Colonic mucosa (tissue), 4 donors: ENCODE results near the gene DLX2. TPM values are rescaled to one million over a fixed set of nuclear protein-coding genes. Genes with fewer than 3 reads are reported as not detected.
"Not testable (repeated sequence)": the region's sequence is repeated elsewhere in the genome, so short reads cannot be mapped to it uniquely, and the experiment has no call there.

Experiments
- DNase-seq: peaks from one replicate; pipeline ENCODE4 v3.0.0-alpha.2; 2020
- H3K27ac ChIP-seq: fragments of 200-600 bp; one replicate; pipeline ENCODE4 v1.8.0; 2021
- H3K27me3 ChIP-seq: fragments of 200-600 bp; one replicate; pipeline ENCODE4 v1.8.0; 2021
- H3K36me3 ChIP-seq: fragments of 200-600 bp; one replicate; pipeline ENCODE4 v1.8.0; 2021
- H3K4me1 ChIP-seq: fragments of 200-600 bp; one replicate; pipeline ENCODE4 v1.8.0; 2021; ENCODE audit warnings: mild to moderate bottlenecking
- H3K4me3 ChIP-seq: fragments of 200-600 bp; one replicate; pipeline ENCODE4 v1.8.0; 2021
- H3K9ac ChIP-seq, 2 donors: one replicate each; pipeline ENCODE4 v1.7.0; 2013; ENCODE audit warnings: control low read depth in 2 of 2, low read depth in 2 of 2, low read length in 2 of 2
- H3K9me3 ChIP-seq: fragments of 200-600 bp; one replicate; pipeline ENCODE4 v1.8.0; 2021
- intact Hi-C: fragments of 100-400 bp; cut with DNase I; formaldehyde crosslinking; loops from one replicate; pipeline ENCODE4 v1.14.1; 2022
- total RNA-seq, 2 donors: library from RNA; stranded (reverse); fragmentation: NEBNext Ultra II Directional in 1 of 2; extraction: Animal tissue kit (Norgen Biotek cat#: 25700) in 1 of 2; gene quantifications; one replicate each; pipeline ENCODE4 v1.2.1, GENCODE V29; 2021
- TF ChIP-seq, protein P1 (sequence below): fragments of 200-600 bp; IDR thresholded peaks from one replicate; pipeline ENCODE4 v1.8.0; 2022; ENCODE audit warnings: antibody characterized with exemption, mild to moderate bottlenecking
- donor health status: healthy.
- donor health status: DM: no; HTN: no; CAD: no.
- donor health status: DM: no; HTN: no; CAD: no.

Gene DLX2
- total RNA-seq, 2 donors from 2014 or later = not detected

DNA sequence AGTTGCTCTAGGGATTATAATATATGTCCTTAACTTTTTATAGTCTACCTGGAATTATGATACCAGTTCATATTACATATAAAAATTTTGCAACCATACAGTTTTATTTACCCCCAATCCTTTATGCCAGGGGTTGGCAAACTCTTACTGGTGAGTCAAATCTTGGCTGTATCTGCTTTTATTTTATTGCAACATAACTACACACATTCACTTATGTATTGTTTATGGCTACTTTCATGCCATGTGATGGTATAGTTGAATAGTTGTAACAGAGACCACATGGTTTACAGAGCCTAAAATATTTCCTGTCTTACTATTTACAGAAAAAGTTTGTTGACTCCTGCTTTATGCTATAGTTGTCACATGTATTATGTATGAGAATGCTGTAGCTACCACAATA lies 25.8 kb upstream of the DLX2 start:
- Histone ChIP-seq H3K4me3 (no peak overlapping the region), H3K9me3 (no peaks in the 10 kb centered on the region), H3K36me3 (no peaks in the 10 kb centered on the region), H3K4me1 (no peaks in the 10 kb centered on the region), H3K9ac (no peak overlapping the region), H3K27ac (no peak overlapping the region), H3K27me3 (no peaks in the 10 kb centered on the region)
- intact Hi-C loops = no loop called here
- no peak for DNase-seq
- TF ChIP-seq, protein P1, sequence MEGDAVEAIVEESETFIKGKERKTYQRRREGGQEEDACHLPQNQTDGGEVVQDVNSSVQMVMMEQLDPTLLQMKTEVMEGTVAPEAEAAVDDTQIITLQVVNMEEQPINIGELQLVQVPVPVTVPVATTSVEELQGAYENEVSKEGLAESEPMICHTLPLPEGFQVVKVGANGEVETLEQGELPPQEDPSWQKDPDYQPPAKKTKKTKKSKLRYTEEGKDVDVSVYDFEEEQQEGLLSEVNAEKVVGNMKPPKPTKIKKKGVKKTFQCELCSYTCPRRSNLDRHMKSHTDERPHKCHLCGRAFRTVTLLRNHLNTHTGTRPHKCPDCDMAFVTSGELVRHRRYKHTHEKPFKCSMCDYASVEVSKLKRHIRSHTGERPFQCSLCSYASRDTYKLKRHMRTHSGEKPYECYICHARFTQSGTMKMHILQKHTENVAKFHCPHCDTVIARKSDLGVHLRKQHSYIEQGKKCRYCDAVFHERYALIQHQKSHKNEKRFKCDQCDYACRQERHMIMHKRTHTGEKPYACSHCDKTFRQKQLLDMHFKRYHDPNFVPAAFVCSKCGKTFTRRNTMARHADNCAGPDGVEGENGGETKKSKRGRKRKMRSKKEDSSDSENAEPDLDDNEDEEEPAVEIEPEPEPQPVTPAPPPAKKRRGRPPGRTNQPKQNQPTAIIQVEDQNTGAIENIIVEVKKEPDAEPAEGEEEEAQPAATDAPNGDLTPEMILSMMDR = no peak

DNA sequence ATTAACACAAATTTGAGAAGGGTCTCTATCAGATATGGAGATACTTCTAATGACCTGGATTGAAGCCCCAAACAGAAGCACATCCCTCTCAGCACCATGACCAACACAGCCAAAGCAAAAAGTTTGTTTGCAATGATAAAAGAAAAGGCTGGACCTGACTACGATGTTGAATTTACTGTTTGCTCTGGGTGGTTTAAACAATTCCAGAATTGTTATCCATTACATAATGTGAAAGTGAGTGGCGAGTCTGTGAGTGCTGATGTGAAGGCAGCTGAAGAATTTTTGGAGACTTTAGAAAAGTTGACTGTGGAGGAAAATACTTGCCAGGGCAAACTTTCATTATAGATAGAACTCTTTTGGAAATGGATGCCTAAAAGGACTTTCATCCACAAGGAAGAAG lies 17.4 kb upstream of the DLX2 start:
- Histone ChIP-seq H3K9me3 (no peaks in the 10 kb centered on the region), H3K27me3 (no peaks in the 10 kb centered on the region), H3K4me1 (no peaks in the 10 kb centered on the region), H3K36me3 (no peaks in the 10 kb centered on the region), H3K4me3 (no peak overlapping the region), H3K27ac (no peak overlapping the region), H3K9ac (no peak overlapping the region)
- TF ChIP-seq, protein P1 = no peak
- DNase-seq = no peak
- intact Hi-C loops = no loop called here

DNA sequence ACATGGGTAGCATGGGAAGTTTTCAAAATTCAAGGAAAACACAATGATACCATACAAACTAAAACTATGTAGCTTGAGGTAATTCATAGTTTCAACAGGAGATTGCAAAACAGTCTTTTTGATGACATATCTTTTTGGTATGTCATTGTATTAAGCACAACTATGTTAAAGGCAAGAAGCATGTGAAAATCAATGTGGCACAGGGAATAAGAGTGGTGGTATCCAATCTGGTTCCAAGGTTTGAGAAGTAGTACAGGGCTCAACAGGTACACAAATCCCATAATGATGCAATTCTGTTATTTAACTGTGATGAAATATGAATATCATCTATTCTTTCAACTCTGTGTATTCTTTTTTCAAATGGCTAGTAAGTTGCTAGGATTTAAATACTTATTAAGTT lies 16.4 kb upstream of the DLX2 start:
- H3K4me1 ChIP-seq = no peaks in the 10 kb centered on the region
- no peak for DNase-seq
- H3K4me3 ChIP-seq = no peak overlapping the region
- no peaks in the 10 kb centered on the region for H3K36me3 ChIP-seq
- TF ChIP-seq, protein P1 = no peak
- no peak overlapping the region for H3K27ac ChIP-seq
- intact Hi-C loops = no loop called here
- no peaks in the 10 kb centered on the region for H3K9me3 ChIP-seq
- no peak overlapping the region for H3K9ac ChIP-seq
- H3K27me3 ChIP-seq = no peaks in the 10 kb centered on the region

GRCh38 chr2:172116107-172116506 lies 13.4 kb upstream of the DLX2 start:
- Histone ChIP-seq H3K36me3 (no peaks in the 10 kb centered on the region), H3K27ac (no peak overlapping the region), H3K4me3 (no peak overlapping the region), H3K27me3 (no peaks in the 10 kb centered on the region), H3K9me3 (no peaks in the 10 kb centered on the region), H3K9ac (no peak overlapping the region), H3K4me1 (no peaks in the 10 kb centered on the region)
- TF ChIP-seq, protein P1 = no peak
- intact Hi-C loops = no loop called here
- no peak for DNase-seq

DNA sequence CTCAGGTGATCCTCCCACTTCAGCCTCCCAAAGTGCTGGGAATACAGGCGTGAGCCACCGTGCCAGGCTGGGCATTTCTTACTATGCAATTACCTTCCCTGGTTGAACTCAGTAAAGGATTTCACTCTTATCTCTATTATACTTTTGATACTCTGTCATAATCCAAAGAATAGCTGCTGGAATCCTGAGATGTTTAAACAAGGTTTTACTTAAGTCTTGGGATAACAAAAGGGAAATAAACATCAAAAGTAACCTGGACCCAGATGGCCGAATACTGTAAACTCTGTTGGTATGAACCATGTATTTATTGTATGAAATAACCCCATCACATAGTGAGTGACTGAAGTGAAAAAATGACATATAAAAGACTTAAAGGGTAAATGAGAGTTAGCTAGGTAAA lies 11.9 kb upstream of the DLX2 start:
- no peak overlapping the region for H3K9ac ChIP-seq
- no peak for DNase-seq
- H3K36me3 ChIP-seq = no peaks in the 10 kb centered on the region
- TF ChIP-seq, protein P1 = no peak
- intact Hi-C loops = no loop called here
- H3K9me3 ChIP-seq = no peaks in the 10 kb centered on the region
- no peaks in the 10 kb centered on the region for H3K27me3 ChIP-seq
- H3K4me3 ChIP-seq = no peak overlapping the region
- H3K4me1 ChIP-seq = no peaks in the 10 kb centered on the region
- H3K27ac ChIP-seq = no peak overlapping the region

DNA sequence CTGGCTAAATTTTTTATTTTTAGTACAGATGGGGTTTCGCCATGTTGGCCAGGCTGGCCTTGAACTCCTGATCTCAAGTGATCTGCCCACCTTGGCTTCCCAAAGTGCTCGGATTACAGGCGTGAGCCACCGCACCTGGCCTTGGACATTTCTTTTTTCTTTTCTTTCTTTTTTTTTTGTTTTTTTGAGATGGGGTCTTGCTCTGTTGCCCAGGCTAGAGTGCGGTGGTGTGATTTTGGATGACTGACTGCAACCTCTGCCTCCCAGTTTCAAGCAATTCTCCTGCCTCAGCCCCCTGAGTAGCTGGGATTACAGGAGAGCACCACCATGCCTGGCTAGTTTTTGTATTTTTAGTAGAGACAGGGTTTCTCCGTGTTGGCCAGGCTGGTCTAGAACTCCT lies 11.5 kb upstream of the DLX2 start:
- DNase-seq, H3K9ac ChIP-seq, H3K4me1 ChIP-seq, H3K27ac ChIP-seq, H3K27me3 ChIP-seq, H3K4me3 ChIP-seq, H3K36me3 ChIP-seq, H3K9me3 ChIP-seq, intact Hi-C loops: not testable (repeated sequence)
